HCT116 (cell line): ENCODE data around the gene NNT. TPM values are rescaled to one million over a fixed set of nuclear protein-coding genes. Genes with fewer than 3 reads are reported as not detected.

ENCODE experiments used
- ATAC-seq: fragments of 200-7000 bp; cut with Tn5 transposase; 2 replicates; pipeline ENCODE4 v1.9.1; 2020; ENCODE audit warnings: mild to moderate bottlenecking, moderate library complexity
- BruUV-seq: library from RNA; stranded (reverse); fragments of 400-500 nt; replicated peaks from 2 replicates; lab custom pipeline; 2021; lab: Mats Ljungman, UMichigan
- CTCF ChIA-PET: fragments of 300-600 bp; sonication (Branson Sonifier 250); formaldehyde crosslinking; loops from one replicate; lab custom pipeline; 2021; ENCODE audit warnings: antibody characterized with exemption; lab: Charles Lee
- POLR2A ChIA-PET: fragments of 300-600, 350-600 bp; sonication (Branson Sonifier 250); formaldehyde crosslinking; loops from one replicate; lab custom pipeline; 2021; ENCODE audit warnings: antibody characterized with exemption; lab: Charles Lee
- RAD21 ChIA-PET, 2 experiments: fragments of 300-600 bp; sonication (Branson Sonifier 250); formaldehyde crosslinking; loops; one replicate each; lab custom pipeline; 2023; ENCODE audit warnings: low total read pairs in 2 of 2; ENCODE audit not compliant: uncharacterized antibody in 2 of 2, unreplicated experiment in 2 of 2, low non-redundant PET in 1 of 2; lab: Charles Lee
- DNase-seq: peaks from one replicate; pipeline ENCODE4 v3.0.0-alpha.2; 2010; ENCODE audit warnings: low read depth, low spot score
- H2AFZ ChIP-seq: fragments of 200-600 bp; shearing (Covaris generic), sonication (generic); 2 replicates; pipeline ENCODE4 v1.6.1; 2017; ENCODE audit warnings: low read depth, mixed run types, mixed read lengths, antibody characterized with exemption, low read length; ENCODE audit not compliant: poor library complexity, severe bottlenecking
- H3K27ac ChIP-seq: 2 replicates; pipeline ENCODE4 v1.5.1; 2012; ENCODE audit warnings: low read depth, low read length
- H3K27me3 ChIP-seq: fragments of 200-600 bp; sonication (generic); 2 replicates; pipeline ENCODE4 v1.6.1; 2016; ENCODE audit warnings: mixed run types, low read length, mixed read lengths; ENCODE audit not compliant: insufficient read depth
- H3K36me3 ChIP-seq, 2 experiments: fragments of 200-500 bp in 1 of 2; fragments of 200-600 bp in 1 of 2; sonication (Bioruptor generic) in 1 of 2; sonication (generic) in 1 of 2; 2 replicates each; pipeline versions ENCODE4 v1.5.1 to v1.6.1; 2014 to 2016; ENCODE audit warnings: low read length in 2 of 2, inconsistent platforms in 1 of 2, mixed read lengths in 1 of 2, mixed run types in 1 of 2; ENCODE audit not compliant: insufficient read depth in 2 of 2, control insufficient read depth in 1 of 2
- H3K4me1 ChIP-seq, 2 experiments: fragments of 200-600 bp in 1 of 2; sonication (generic) in 1 of 2; 2 replicates each; pipeline versions ENCODE4 v1.5.1 to v1.6.1; 2012 to 2017; ENCODE audit warnings: low read length in 2 of 2, inconsistent platforms in 1 of 2, mild to moderate bottlenecking in 1 of 2, mixed read lengths in 1 of 2, mixed run types in 1 of 2, moderate library complexity in 1 of 2; ENCODE audit not compliant: insufficient read depth in 2 of 2, control insufficient read depth in 1 of 2
- H3K4me2 ChIP-seq: fragments of 200-600 bp; sonication (generic); 2 replicates; pipeline ENCODE4 v1.6.1; 2017; ENCODE audit warnings: mixed run types, low read length, mixed read lengths
- H3K4me3 ChIP-seq, 2 experiments: fragments of 200-600 bp in 1 of 2; sonication (generic) in 1 of 2; replicated peaks in 1 of 2; 2 replicates each; pipeline ENCODE4 v1.5.1; 2011 to 2016; ENCODE audit warnings: low read length in 2 of 2, control low read depth in 1 of 2, low read depth in 1 of 2, mild to moderate bottlenecking in 1 of 2, mixed read lengths in 1 of 2, mixed run types in 1 of 2
- H3K79me2 ChIP-seq: fragments of 200-600 bp; sonication (generic); 2 replicates; pipeline ENCODE4 v1.6.1; 2017; ENCODE audit warnings: mild to moderate bottlenecking, mixed run types, low read length, moderate library complexity, mixed read lengths; ENCODE audit not compliant: insufficient read depth
- H3K9ac ChIP-seq: fragments of 200-600 bp; sonication (generic); 2 replicates; pipeline ENCODE4 v1.6.1; 2016; ENCODE audit warnings: low read length, mixed read lengths
- H3K9me2 ChIP-seq: fragments of 200-600 bp; sonication (generic), shearing (Covaris generic); 2 replicates; pipeline ENCODE4 v1.6.1; 2017; ENCODE audit warnings: mixed run types, mild to moderate bottlenecking, moderate library complexity; ENCODE audit not compliant: insufficient read depth
- H3K9me3 ChIP-seq, 2 experiments: fragments of 200-500 bp in 1 of 2; fragments of 200-600 bp in 1 of 2; sonication (Bioruptor generic) in 1 of 2; sonication (generic) in 1 of 2; 2 replicates each; pipeline ENCODE4 v1.6.1; 2014 to 2017; ENCODE audit warnings: low read length in 2 of 2, mixed read lengths in 2 of 2, inconsistent platforms in 1 of 2, low read depth in 1 of 2, mild to moderate bottlenecking in 1 of 2, mixed run types in 1 of 2, moderate library complexity in 1 of 2; ENCODE audit not compliant: control insufficient read depth in 1 of 2, insufficient read depth in 1 of 2
- H4K20me1 ChIP-seq: fragments of 200-600 bp; sonication (generic), shearing (Covaris generic); 2 replicates; pipeline ENCODE4 v1.6.1; 2017; ENCODE audit warnings: mixed run types, mild to moderate bottlenecking, moderate library complexity; ENCODE audit not compliant: insufficient read depth
- CBX3 ChIP-seq: IDR thresholded peaks from 2 replicates; pipeline ENCODE4 v1.6.1; 2012; ENCODE audit warnings: low read depth
- CEBPB ChIP-seq: IDR thresholded peaks from 2 replicates; pipeline ENCODE4 v1.6.1; 2012; ENCODE audit warnings: low read depth
- EGR1 ChIP-seq: IDR thresholded peaks from 2 replicates; pipeline ENCODE4 v1.6.1; 2012; ENCODE audit warnings: low read depth
- ELF1 ChIP-seq: IDR thresholded peaks from 2 replicates; pipeline ENCODE4 v1.6.1; 2012; ENCODE audit warnings: low read depth, borderline replicate concordance
- EZH2 ChIP-seq: fragments of 200-600 bp; sonication (generic); IDR thresholded peaks from 2 replicates; pipeline ENCODE4 v1.6.1; 2017; ENCODE audit warnings: antibody characterized with exemption, mixed run types
- EZH2phosphoT487 ChIP-seq: fragments of 200-600 bp; IDR thresholded peaks from 2 replicates; pipeline ENCODE4 v1.6.1; 2018; ENCODE audit warnings: antibody characterized with exemption, borderline replicate concordance
- POLR2A ChIP-seq: IDR thresholded peaks from 2 replicates; pipeline ENCODE4 v1.7.0; 2011; ENCODE audit warnings: borderline replicate concordance; ENCODE audit not compliant: insufficient read depth, insufficient read length; ENCODE audit errors: extremely low read depth
- POLR2AphosphoS5 ChIP-seq: IDR thresholded peaks from 2 replicates; pipeline ENCODE4 v1.6.1; 2011; ENCODE audit warnings: mild to moderate bottlenecking, low read depth, low read length, moderate library complexity
- SP1 ChIP-seq: IDR thresholded peaks from 2 replicates; pipeline ENCODE4 v1.6.1; 2012; ENCODE audit warnings: low read depth
- SRF ChIP-seq: IDR thresholded peaks from 2 replicates; pipeline ENCODE4 v1.6.1; 2012; ENCODE audit warnings: low read depth
- TCF7L2 ChIP-seq: IDR thresholded peaks from 2 replicates; pipeline ENCODE4 v1.7.0; 2011; ENCODE audit warnings: borderline replicate concordance, inconsistent platforms; ENCODE audit not compliant: insufficient read depth, insufficient read length; ENCODE audit errors: extremely low read depth
- YY1 ChIP-seq: IDR thresholded peaks from 2 replicates; pipeline ENCODE4 v1.6.1; 2011; ENCODE audit warnings: low read length, low read depth, moderate library complexity, mild to moderate bottlenecking; ENCODE audit not compliant: insufficient replicate concordance; ENCODE audit errors: extremely low read depth
- ZFX ChIP-seq: fragments of 450-650 bp; IDR thresholded peaks from 2 replicates; pipeline ENCODE4 v1.6.1; 2017
- intact Hi-C: fragments of 100-400 bp; cut with micrococcal nuclease; formaldehyde crosslinking; loops from 2 replicates; pipeline ENCODE4 v1.10.0; 2022
- total RNA-seq: library from RNA; stranded (reverse); gene quantifications from one replicate; pipeline ENCODE4 v1.2.1, GENCODE V29; 2021; ENCODE audit not compliant: unreplicated experiment
- TF ChIP-seq, protein P1 (sequence below): IDR thresholded peaks from 2 replicates; pipeline ENCODE4 v1.6.1; 2012
- TF ChIP-seq, protein P2 (sequence below): IDR thresholded peaks from 2 replicates; pipeline ENCODE4 v1.6.1; 2012; ENCODE audit warnings: low read depth
- TF ChIP-seq, protein P3 (sequence below): IDR thresholded peaks from 2 replicates; pipeline ENCODE4 v1.6.1; 2012
- TF ChIP-seq, protein P4 (sequence below), 3 experiments: fragments of 200-600 bp in 1 of 3; sonication (generic) in 1 of 3; IDR thresholded peaks in 2 of 3; conservative IDR thresholded peaks in 1 of 3; 2 replicates each; pipeline ENCODE4 v1.5.1; 2012 to 2017; ENCODE audit warnings: low read depth in 2 of 3, low read length in 2 of 3, antibody characterized with exemption in 1 of 3, borderline replicate concordance in 1 of 3, control low read depth in 1 of 3, mild to moderate bottlenecking in 1 of 3, mixed read lengths in 1 of 3, mixed run types in 1 of 3, moderate library complexity in 1 of 3; ENCODE audit not compliant: insufficient read depth in 1 of 3

The NNT gene
- total RNA-seq, 1 experiment from 2014 or later = 0.32 TPM

DNA sequence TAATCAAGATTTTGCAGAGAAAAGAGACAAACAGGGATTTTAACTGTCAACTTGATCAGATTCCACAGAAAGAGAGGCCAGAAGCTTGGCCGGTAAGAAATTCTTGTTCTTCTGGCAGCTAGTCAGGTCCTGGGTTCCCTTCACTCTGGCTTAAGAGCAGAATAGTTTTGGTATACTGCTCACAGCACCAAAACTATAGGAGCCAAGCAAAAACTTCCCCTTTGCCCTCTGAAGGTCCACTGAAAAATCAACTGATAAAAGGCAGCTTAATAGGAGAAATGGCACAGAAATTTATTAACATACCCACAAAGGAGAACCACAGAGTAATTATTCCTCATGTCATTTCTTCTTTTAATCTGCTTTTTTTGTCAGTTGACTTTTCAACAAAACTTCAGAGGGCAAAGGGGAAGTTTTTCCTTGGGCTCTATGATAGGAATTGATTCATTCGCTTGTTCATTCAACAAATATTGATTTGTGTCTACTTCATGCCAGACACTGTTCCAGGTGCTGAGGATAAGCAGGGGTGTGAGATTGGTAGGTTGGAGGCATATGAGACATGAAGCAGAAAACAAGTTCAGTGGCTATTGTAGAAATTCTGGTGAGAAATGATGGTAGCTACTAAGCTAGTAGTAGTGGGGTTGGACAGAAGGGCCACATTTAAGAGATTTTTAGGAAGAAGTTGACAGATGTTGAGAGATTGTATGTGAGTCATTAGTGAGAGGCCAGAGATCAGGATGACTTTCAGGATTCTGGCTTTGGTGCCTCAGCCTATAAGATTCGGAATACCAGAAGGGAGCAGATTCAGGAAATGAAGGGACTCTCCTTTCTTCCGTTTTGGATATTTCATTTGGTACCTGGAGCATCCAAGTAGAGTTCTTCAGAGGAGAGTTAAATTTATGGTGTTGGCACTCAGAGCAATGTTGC lies 20.6 kb upstream of the NNT start:
- DNase-seq (no peak), ATAC-seq (no peak)
- H3K4me3 ChIP-seq = no peak overlapping the region
- H3K9me3 ChIP-seq = no peaks in the 10 kb centered on the region
- ChIA-PET POLR2A (no interaction called here), RAD21 (no interaction called here), CTCF (no interaction called here)
- no peak overlapping the region for H2AFZ ChIP-seq
- TF ChIP-seq CEBPB (no peak), ELF1 (no peak), YY1 (no peak), CBX3 (no peak), EGR1 (no peak), POLR2A (no peak), EZH2 (no peak), POLR2AphosphoS5 (no peak), SRF (no peak), SP1 (no peak), EZH2phosphoT487 (no peak), ZFX (no peak), TCF7L2 (no peak)
- TF ChIP-seq, protein P1, sequence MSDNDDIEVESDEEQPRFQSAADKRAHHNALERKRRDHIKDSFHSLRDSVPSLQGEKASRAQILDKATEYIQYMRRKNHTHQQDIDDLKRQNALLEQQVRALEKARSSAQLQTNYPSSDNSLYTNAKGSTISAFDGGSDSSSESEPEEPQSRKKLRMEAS = no peak
- TF ChIP-seq, protein P2, sequence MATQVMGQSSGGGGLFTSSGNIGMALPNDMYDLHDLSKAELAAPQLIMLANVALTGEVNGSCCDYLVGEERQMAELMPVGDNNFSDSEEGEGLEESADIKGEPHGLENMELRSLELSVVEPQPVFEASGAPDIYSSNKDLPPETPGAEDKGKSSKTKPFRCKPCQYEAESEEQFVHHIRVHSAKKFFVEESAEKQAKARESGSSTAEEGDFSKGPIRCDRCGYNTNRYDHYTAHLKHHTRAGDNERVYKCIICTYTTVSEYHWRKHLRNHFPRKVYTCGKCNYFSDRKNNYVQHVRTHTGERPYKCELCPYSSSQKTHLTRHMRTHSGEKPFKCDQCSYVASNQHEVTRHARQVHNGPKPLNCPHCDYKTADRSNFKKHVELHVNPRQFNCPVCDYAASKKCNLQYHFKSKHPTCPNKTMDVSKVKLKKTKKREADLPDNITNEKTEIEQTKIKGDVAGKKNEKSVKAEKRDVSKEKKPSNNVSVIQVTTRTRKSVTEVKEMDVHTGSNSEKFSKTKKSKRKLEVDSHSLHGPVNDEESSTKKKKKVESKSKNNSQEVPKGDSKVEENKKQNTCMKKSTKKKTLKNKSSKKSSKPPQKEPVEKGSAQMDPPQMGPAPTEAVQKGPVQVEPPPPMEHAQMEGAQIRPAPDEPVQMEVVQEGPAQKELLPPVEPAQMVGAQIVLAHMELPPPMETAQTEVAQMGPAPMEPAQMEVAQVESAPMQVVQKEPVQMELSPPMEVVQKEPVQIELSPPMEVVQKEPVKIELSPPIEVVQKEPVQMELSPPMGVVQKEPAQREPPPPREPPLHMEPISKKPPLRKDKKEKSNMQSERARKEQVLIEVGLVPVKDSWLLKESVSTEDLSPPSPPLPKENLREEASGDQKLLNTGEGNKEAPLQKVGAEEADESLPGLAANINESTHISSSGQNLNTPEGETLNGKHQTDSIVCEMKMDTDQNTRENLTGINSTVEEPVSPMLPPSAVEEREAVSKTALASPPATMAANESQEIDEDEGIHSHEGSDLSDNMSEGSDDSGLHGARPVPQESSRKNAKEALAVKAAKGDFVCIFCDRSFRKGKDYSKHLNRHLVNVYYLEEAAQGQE = no peak
- TF ChIP-seq, protein P3, sequence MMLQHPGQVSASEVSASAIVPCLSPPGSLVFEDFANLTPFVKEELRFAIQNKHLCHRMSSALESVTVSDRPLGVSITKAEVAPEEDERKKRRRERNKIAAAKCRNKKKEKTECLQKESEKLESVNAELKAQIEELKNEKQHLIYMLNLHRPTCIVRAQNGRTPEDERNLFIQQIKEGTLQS = no peak
- TF ChIP-seq, protein P4, sequence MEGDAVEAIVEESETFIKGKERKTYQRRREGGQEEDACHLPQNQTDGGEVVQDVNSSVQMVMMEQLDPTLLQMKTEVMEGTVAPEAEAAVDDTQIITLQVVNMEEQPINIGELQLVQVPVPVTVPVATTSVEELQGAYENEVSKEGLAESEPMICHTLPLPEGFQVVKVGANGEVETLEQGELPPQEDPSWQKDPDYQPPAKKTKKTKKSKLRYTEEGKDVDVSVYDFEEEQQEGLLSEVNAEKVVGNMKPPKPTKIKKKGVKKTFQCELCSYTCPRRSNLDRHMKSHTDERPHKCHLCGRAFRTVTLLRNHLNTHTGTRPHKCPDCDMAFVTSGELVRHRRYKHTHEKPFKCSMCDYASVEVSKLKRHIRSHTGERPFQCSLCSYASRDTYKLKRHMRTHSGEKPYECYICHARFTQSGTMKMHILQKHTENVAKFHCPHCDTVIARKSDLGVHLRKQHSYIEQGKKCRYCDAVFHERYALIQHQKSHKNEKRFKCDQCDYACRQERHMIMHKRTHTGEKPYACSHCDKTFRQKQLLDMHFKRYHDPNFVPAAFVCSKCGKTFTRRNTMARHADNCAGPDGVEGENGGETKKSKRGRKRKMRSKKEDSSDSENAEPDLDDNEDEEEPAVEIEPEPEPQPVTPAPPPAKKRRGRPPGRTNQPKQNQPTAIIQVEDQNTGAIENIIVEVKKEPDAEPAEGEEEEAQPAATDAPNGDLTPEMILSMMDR (IDR thresholded peaks at IDR 0.05 in 2 of 3, conservative IDR thresholded peaks at IDR 0.05 in 1 of 3; ENCODE audit: borderline replicate concordance in 1 of 3, insufficient read depth in 1 of 3, low read depth in 2 of 3, low read length in 2 of 3) = no peak
- H3K4me1 ChIP-seq = no peaks in the 10 kb centered on the region
- no peaks in the 10 kb centered on the region for H4K20me1 ChIP-seq
- no peak overlapping the region for H3K4me2 ChIP-seq
- no TSS peak for BruUV-seq
- H3K27ac ChIP-seq = no peak overlapping the region
- no peaks in the 10 kb centered on the region for H3K27me3 ChIP-seq
- no peaks in the 10 kb centered on the region for H3K9me2 ChIP-seq
- H3K9ac ChIP-seq = no peak overlapping the region
- intact Hi-C loops = no loop called here
- H3K36me3 ChIP-seq = no peaks in the 10 kb centered on the region
- no peaks in the 10 kb centered on the region for H3K79me2 ChIP-seq
